ENCODE data around the gene DEFB132.
"Not testable (repeated sequence)": the region's sequence is repeated elsewhere in the genome, so short reads cannot be mapped to it uniquely, and the experiment has no call there.

DEFB132 gene

GRCh38 chr20:257419-257818 is at the start of gene DEFB132:
Gene DEFB132, plus strand, starts transcription at chr20:257724. Its CDS starts 55 bp downstream, at chr20:257779.
- no peak for DNase-seq (ENCODE audit: low spot score)

GRCh38 chr20:208942-209566 is 48.5 kb upstream of the DEFB132 start:
- DNase-seq (ENCODE audit: low spot score), result peak; percentile 11

GRCh38 chr20:210809-211502 is 46.6 kb upstream of the DEFB132 start:
- DNase-seq (ENCODE audit: low spot score), result no peak

- no peak for DNase-seq (ENCODE audit: low spot score)
Observed at GRCh38 chr20:214383-214782, 43.1 kb upstream of the DEFB132 start.

- no peak for DNase-seq (ENCODE audit: low spot score)
Observed at GRCh38 chr20:215796-216195, 41.7 kb upstream of the DEFB132 start.

GRCh38 chr20:217266-217665 is 40.3 kb upstream of the DEFB132 start:
- DNase-seq (ENCODE audit: low spot score), result no peak

- peak; percentile 14 for DNase-seq (ENCODE audit: low spot score)
Observed at GRCh38 chr20:219290-220115, 38.0 kb upstream of the DEFB132 start.

GRCh38 chr20:221258-221830 is 36.2 kb upstream of the DEFB132 start:
- DNase-seq (ENCODE audit: low spot score), result no peak

GRCh38 chr20:225879-226278 is 31.6 kb upstream of the DEFB132 start:
- DNase-seq (ENCODE audit: low spot score), result not testable (repeated sequence)

- no peak for DNase-seq (ENCODE audit: low spot score)
Observed at GRCh38 chr20:226958-227357, 30.6 kb upstream of the DEFB132 start, which contains the start of gene DEFB129. Gene DEFB129, plus strand, starts transcription at chr20:227258. Its CDS starts 31 bp downstream, at chr20:227289.

GRCh38 chr20:227439-228105 is 30.0 kb upstream of the DEFB132 start:
- no peak for DNase-seq (ENCODE audit: low spot score)

- no peak for DNase-seq (ENCODE audit: low spot score)
Observed at GRCh38 chr20:235891-236290, 21.6 kb upstream of the DEFB132 start.

- no peak for DNase-seq (ENCODE audit: low spot score)
Observed at GRCh38 chr20:237489-237888, 20.0 kb upstream of the DEFB132 start.

GRCh38 chr20:237929-238328 is 19.6 kb upstream of the DEFB132 start:
- no peak for DNase-seq (ENCODE audit: low spot score)

- DNase-seq (ENCODE audit: low spot score), result no peak
Observed at GRCh38 chr20:242905-243304, 14.6 kb upstream of the DEFB132 start.

- no peak for DNase-seq (ENCODE audit: low spot score)
Observed at GRCh38 chr20:251354-251753, 6.2 kb upstream of the DEFB132 start.

GRCh38 chr20:252801-253200 is 4.7 kb upstream of the DEFB132 start:
- DNase-seq (ENCODE audit: low spot score), result no peak

GRCh38 chr20:253447-253846 is 4.1 kb upstream of the DEFB132 start:
- DNase-seq (ENCODE audit: low spot score), result not testable (repeated sequence)

- DNase-seq (ENCODE audit: low spot score), result no peak
Observed at GRCh38 chr20:258269-258858, 840 bp downstream of the DEFB132 start.

- DNase-seq (ENCODE audit: low spot score), result peak; percentile 43
Observed at GRCh38 chr20:258963-259362, 1.4 kb downstream of the DEFB132 start.

- DNase-seq (ENCODE audit: low spot score), result no peak
Observed at GRCh38 chr20:259981-260380, 2.5 kb downstream of the DEFB132 start.

- no peak for DNase-seq (ENCODE audit: low spot score)
Observed at GRCh38 chr20:263701-264100, 6.2 kb downstream of the DEFB132 start.

All from HuH-7.5 (cell line).